GM12878 (cell line): Measurements from ENCODE around the gene SDK2. TPM values are rescaled to one million over a fixed set of nuclear protein-coding genes. Genes with fewer than 3 reads are reported as not detected.

ENCODE experiments used
- ATAC-seq: fragments of 200-7000 bp; cut with Tn5 transposase; 3 replicates; pipeline ENCODE4 v1.9.1; 2020; ENCODE audit warnings: mild to moderate bottlenecking, moderate library complexity
- BruUV-seq: library from RNA; stranded (reverse); fragments of 400-500 nt; replicated peaks from 2 replicates; lab custom pipeline; 2021; lab: Mats Ljungman, UMichigan
- CTCF ChIA-PET: fragments of 300-600 bp; sonication (Branson Sonifier 250); formaldehyde crosslinking; extraction: SDS; loops from one replicate; lab custom pipeline; 2021; ENCODE audit warnings: inconsistent platforms; lab: Yijun Ruan, JAX
- POLR2A ChIA-PET: fragments of 350-600 bp; formaldehyde crosslinking; extraction: SDS; loops from one replicate; lab custom pipeline; 2021; ENCODE audit warnings: inconsistent platforms; lab: Charles Lee
- RAD21 ChIA-PET: fragments of 300-600 bp; sonication (Branson Sonifier 250); formaldehyde crosslinking; loops from one replicate; lab custom pipeline; 2023; ENCODE audit warnings: antibody characterized with exemption; ENCODE audit not compliant: unreplicated experiment; lab: Charles Lee
- SMC1A ChIA-PET: fragments of 300-600 bp; sonication (Branson Sonifier 250); formaldehyde crosslinking; loops from one replicate; lab custom pipeline; 2023; ENCODE audit not compliant: unreplicated experiment, uncharacterized antibody; lab: Charles Lee
- DNase-seq: peaks from one replicate; pipeline ENCODE4 v3.0.0-alpha.2; 2011; ENCODE audit warnings: low read depth, low spot score
- FAIRE-seq: peaks from 3 replicates; lab custom pipeline; 2011; peaks lifted over from hg19 to GRCh38; lab: Jason Lieb, UNC
- H2AFZ ChIP-seq: 2 replicates; pipeline ENCODE4 v1.6.0; 2011; ENCODE audit warnings: low read depth, low read length, control low read depth; ENCODE audit not compliant: control insufficient read depth
- H3K27ac ChIP-seq: 2 replicates; pipeline ENCODE4 v1.5.1; 2011; ENCODE audit warnings: control low read depth; ENCODE audit not compliant: control insufficient read depth, insufficient read depth
- H3K27me3 ChIP-seq, 2 experiments: replicated peaks in 1 of 2; 2 replicates each; pipeline versions ENCODE4 v1.6.0 to v1.6.1; 2011; ENCODE audit warnings: low read length in 1 of 2; ENCODE audit not compliant: control insufficient read depth in 2 of 2, insufficient read depth in 2 of 2
- H3K36me3 ChIP-seq, 2 experiments: 2 replicates each; pipeline ENCODE4 v1.5.1; 2011; ENCODE audit warnings: low read length in 1 of 2; ENCODE audit not compliant: control insufficient read depth in 2 of 2, insufficient read depth in 2 of 2
- H3K4me1 ChIP-seq: 2 replicates; pipeline ENCODE4 v1.6.1; 2011; ENCODE audit warnings: mild to moderate bottlenecking, low read length, moderate library complexity, mixed read lengths; ENCODE audit not compliant: control insufficient read depth, insufficient read depth
- H3K4me2 ChIP-seq: 2 replicates; pipeline ENCODE4 v1.6.0; 2011; ENCODE audit warnings: control low read depth; ENCODE audit not compliant: control insufficient read depth, insufficient read depth
- H3K4me3 ChIP-seq: fragments of 200-600 bp; sonication (generic); 2 replicates; pipeline ENCODE4 v1.5.1; 2016
- H3K79me2 ChIP-seq: 2 replicates; pipeline ENCODE4 v1.6.0; 2011; ENCODE audit warnings: low read length; ENCODE audit not compliant: control insufficient read depth, insufficient read depth
- H3K9ac ChIP-seq: 2 replicates; pipeline ENCODE4 v1.8.0; 2011; ENCODE audit warnings: low read length, control low read depth, mixed read lengths; ENCODE audit not compliant: control insufficient read depth, insufficient read depth
- H3K9me3 ChIP-seq: replicated peaks from 3 replicates; pipeline ENCODE4 v1.5.1; 2011; ENCODE audit warnings: mild to moderate bottlenecking, low read length; ENCODE audit not compliant: control insufficient read depth, insufficient read depth
- H4K20me1 ChIP-seq: 2 replicates; pipeline ENCODE4 v1.6.0; 2011; ENCODE audit not compliant: control insufficient read depth, insufficient read depth
- BACH1 ChIP-seq: fragments of 450-650 bp; IDR thresholded peaks from 2 replicates; pipeline ENCODE4 v1.6.1; 2017; ENCODE audit warnings: mild to moderate bottlenecking, borderline replicate concordance
- BHLHE40 ChIP-seq, 2 experiments: fragments of 450-650 bp in 1 of 2; IDR thresholded peaks; 2 replicates each; pipeline ENCODE4 v1.6.1; 2011 to 2017; ENCODE audit warnings: low read depth in 2 of 2, borderline replicate concordance in 1 of 2, improper control_type of control experiment in 1 of 2, low read length in 1 of 2, mild to moderate bottlenecking in 1 of 2
- BMI1 ChIP-seq: fragments of 450-650 bp; IDR thresholded peaks from 2 replicates; pipeline ENCODE4 v1.6.1; 2016; ENCODE audit warnings: mild to moderate bottlenecking, moderate library complexity, borderline replicate concordance
- CBX3 ChIP-seq: fragments of 200-600 bp; sonication (generic); IDR thresholded peaks from 2 replicates; pipeline ENCODE4 v1.6.1; 2016; ENCODE audit warnings: low read depth, borderline replicate concordance
- CREB1 ChIP-seq: IDR thresholded peaks from 2 replicates; pipeline ENCODE4 v1.6.1; 2012; ENCODE audit warnings: low read depth, mild to moderate bottlenecking, inconsistent platforms
- ELK1 ChIP-seq: IDR thresholded peaks from 2 replicates; pipeline ENCODE4 v1.6.1; 2012; ENCODE audit warnings: low read depth, low read length, improper control_type of control experiment
- NR2F1 ChIP-seq: fragments of 450-650 bp; conservative IDR thresholded peaks from 2 replicates; pipeline ENCODE4 v1.6.1; 2017; ENCODE audit warnings: mild to moderate bottlenecking
- PML ChIP-seq: IDR thresholded peaks from 2 replicates; pipeline ENCODE4 v1.6.1; 2012; ENCODE audit warnings: low read length, inconsistent platforms
- SREBF2 ChIP-seq: IDR thresholded peaks from 2 replicates; pipeline ENCODE4 v1.6.1; 2012; ENCODE audit warnings: mild to moderate bottlenecking, low read length
- TCF3 ChIP-seq: IDR thresholded peaks from 2 replicates; pipeline ENCODE4 v1.6.1; 2012; ENCODE audit warnings: low read depth, mild to moderate bottlenecking, low read length, borderline replicate concordance; ENCODE audit not compliant: insufficient read depth
- ZBED1 ChIP-seq: IDR thresholded peaks from 2 replicates; pipeline ENCODE4 v1.6.1; 2016; ENCODE audit warnings: borderline replicate concordance
- ZNF217 ChIP-seq: fragments of 450-650 bp; IDR thresholded peaks from 2 replicates; pipeline ENCODE4 v1.6.1; 2017; ENCODE audit warnings: antibody characterized with exemption, mild to moderate bottlenecking
- WGBS: methylation state at CpG from one replicate; pipeline ENCODE4 v1.1.6; 2016; ENCODE audit warnings: low lambda C conversion rate; ENCODE audit not compliant: insufficient replicate concordance, insufficient coverage; ENCODE audit errors: missing lambda C conversion rate; 5-methylcytosine and 5-hydroxymethylcytosine counted together
- in situ Hi-C: fragments of 300-500 bp; cut with MboI; formaldehyde crosslinking; loops from 9 replicates; pipeline ENCODE4 v1.14.3; 2018; ENCODE audit warnings: mixed read lengths
- intact Hi-C: fragments of 100-400 bp; cut with micrococcal nuclease; formaldehyde crosslinking; loops from one replicate; pipeline ENCODE4 v1.14.2; 2022; ENCODE audit not compliant: unreplicated experiment
- polyA plus RNA-seq, 11 experiments: library from polyadenylated mRNA; depleted of rRNA in 4 of 11; unstranded in 6 of 11; stranded (reverse) in 5 of 11; fragments of >200 nt; fragmentation: Nextera tagmentation in 4 of 11; fragmentation: Illumina TruSeq in 1 of 11; extraction: Ambion mirVana in 4 of 11; extraction: Trizol in 1 of 11; gene quantifications; 1 replicate in 1 of 11; 2 replicates in 10 of 11; pipeline versions ENCODE4 v1.2.1 to v1.2.3, GENCODE V29; 2011 to 2016; ENCODE audit warnings: inconsistent platforms in 2 of 11, missing spikeins in 2 of 11, low read depth in 1 of 11
- total RNA-seq, 4 experiments: library from RNA; depleted of rRNA in 3 of 4; stranded (reverse); fragments of >200 nt in 3 of 4; fragmentation: Illumina TruSeq in 1 of 4; extraction: Trizol in 1 of 4; gene quantifications; 2 replicates each; pipeline versions ENCODE4 v1.2.1 to v1.2.3, GENCODE V29; 2013 to 2021
- TF ChIP-seq, protein P1 (sequence below): IDR thresholded peaks from 2 replicates; pipeline ENCODE4 v1.6.1; 2011; ENCODE audit warnings: borderline replicate concordance, low read depth, mild to moderate bottlenecking, moderate library complexity, mixed read lengths, low read length; ENCODE audit not compliant: insufficient read depth; ENCODE audit errors: extremely low read length
- TF ChIP-seq, protein P2 (sequence below): IDR thresholded peaks from 2 replicates; pipeline ENCODE4 v1.6.1; 2011; ENCODE audit warnings: low read depth, low read length, improper control_type of control experiment, borderline replicate concordance
- TF ChIP-seq, protein P3 (sequence below): IDR thresholded peaks from 2 replicates; pipeline ENCODE4 v1.6.1; 2012; ENCODE audit warnings: low read length, inconsistent platforms

Gene SDK2
- total and polyA plus RNA-seq, 10 of the 15 experiments (the other 5 are each of a cell fraction or from before 2014, with no cell fraction given): 0.03 to 0.08 (median 0.03) TPM; not detected in 7

GRCh38 chr17:73327676-73328075 is 316.6 kb downstream of the SDK2 start:
- no peak overlapping the region for H3K9ac ChIP-seq
- SMC1A ChIA-PET: interaction anchor here (1.1 kb wide), 1 partner anchor 50 kb away, joined by 3 read pairs; no protein-coding TSS in a partner anchor
- H3K36me3 ChIP-seq: no peaks in the 10 kb centered on the region
- no peak for FAIRE-seq
- no peaks in the 10 kb centered on the region for H4K20me1 ChIP-seq
- no peaks in the 10 kb centered on the region for H3K4me1 ChIP-seq
- no peak overlapping the region for H3K4me2 ChIP-seq
- no TSS peak for BruUV-seq
- 53% methylated on average over 7 of the region's 7 CpGs for WGBS
- ATAC-seq: no peak
- no peaks in the 10 kb centered on the region for H3K9me3 ChIP-seq
- no peak overlapping the region for H3K4me3 ChIP-seq
- intact Hi-C loops (no loop called here), in situ Hi-C loops (loop anchor here (5.0 kb wide), 1 partner anchor 50 kb away; no protein-coding TSS in a partner anchor)
- no peak overlapping the region for H3K27ac ChIP-seq
- RAD21 ChIA-PET: no interaction called here
- no peak for DNase-seq
- TF ChIP-seq PML (no peak), BMI1 (no peak), ELK1 (no peak), BACH1 (no peak), ZNF217 (no peak), CREB1 (no peak), BHLHE40 (IDR thresholded peaks at IDR 0.05; ENCODE audit: borderline replicate concordance in 1 of 2, low read depth in 2 of 2, low read length in 1 of 2) (no peak), SREBF2 (no peak), ZBED1 (no peak), TCF3 (no peak), CBX3 (no peak), NR2F1 (no peak)
- TF ChIP-seq, protein P1, sequence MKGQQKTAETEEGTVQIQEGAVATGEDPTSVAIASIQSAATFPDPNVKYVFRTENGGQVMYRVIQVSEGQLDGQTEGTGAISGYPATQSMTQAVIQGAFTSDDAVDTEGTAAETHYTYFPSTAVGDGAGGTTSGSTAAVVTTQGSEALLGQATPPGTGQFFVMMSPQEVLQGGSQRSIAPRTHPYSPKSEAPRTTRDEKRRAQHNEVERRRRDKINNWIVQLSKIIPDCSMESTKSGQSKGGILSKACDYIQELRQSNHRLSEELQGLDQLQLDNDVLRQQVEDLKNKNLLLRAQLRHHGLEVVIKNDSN: no peak
- TF ChIP-seq, protein P2, sequence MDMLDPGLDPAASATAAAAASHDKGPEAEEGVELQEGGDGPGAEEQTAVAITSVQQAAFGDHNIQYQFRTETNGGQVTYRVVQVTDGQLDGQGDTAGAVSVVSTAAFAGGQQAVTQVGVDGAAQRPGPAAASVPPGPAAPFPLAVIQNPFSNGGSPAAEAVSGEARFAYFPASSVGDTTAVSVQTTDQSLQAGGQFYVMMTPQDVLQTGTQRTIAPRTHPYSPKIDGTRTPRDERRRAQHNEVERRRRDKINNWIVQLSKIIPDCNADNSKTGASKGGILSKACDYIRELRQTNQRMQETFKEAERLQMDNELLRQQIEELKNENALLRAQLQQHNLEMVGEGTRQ: no peak
- TF ChIP-seq, protein P3, sequence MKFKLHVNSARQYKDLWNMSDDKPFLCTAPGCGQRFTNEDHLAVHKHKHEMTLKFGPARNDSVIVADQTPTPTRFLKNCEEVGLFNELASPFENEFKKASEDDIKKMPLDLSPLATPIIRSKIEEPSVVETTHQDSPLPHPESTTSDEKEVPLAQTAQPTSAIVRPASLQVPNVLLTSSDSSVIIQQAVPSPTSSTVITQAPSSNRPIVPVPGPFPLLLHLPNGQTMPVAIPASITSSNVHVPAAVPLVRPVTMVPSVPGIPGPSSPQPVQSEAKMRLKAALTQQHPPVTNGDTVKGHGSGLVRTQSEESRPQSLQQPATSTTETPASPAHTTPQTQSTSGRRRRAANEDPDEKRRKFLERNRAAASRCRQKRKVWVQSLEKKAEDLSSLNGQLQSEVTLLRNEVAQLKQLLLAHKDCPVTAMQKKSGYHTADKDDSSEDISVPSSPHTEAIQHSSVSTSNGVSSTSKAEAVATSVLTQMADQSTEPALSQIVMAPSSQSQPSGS: no peak
- TF ChIP-seq, all 136 proteins: peak for 0
- ChIA-PET POLR2A (no interaction called here), CTCF (no interaction called here)
- Histone ChIP-seq H3K79me2 (no peaks in the 10 kb centered on the region), H2AFZ (no peak overlapping the region), H3K27me3 (no peaks in the 10 kb centered on the region)
